GM21529 (cell line): ENCODE measurements around the gene CFAP65.

Experiments
- ATAC-seq: cut with Tn5 transposase; IDR thresholded peaks from one replicate; pipeline ENCODE4 v1.9.1; 2021; ENCODE audit not compliant: unreplicated experiment

CFAP65 gene

DNA sequence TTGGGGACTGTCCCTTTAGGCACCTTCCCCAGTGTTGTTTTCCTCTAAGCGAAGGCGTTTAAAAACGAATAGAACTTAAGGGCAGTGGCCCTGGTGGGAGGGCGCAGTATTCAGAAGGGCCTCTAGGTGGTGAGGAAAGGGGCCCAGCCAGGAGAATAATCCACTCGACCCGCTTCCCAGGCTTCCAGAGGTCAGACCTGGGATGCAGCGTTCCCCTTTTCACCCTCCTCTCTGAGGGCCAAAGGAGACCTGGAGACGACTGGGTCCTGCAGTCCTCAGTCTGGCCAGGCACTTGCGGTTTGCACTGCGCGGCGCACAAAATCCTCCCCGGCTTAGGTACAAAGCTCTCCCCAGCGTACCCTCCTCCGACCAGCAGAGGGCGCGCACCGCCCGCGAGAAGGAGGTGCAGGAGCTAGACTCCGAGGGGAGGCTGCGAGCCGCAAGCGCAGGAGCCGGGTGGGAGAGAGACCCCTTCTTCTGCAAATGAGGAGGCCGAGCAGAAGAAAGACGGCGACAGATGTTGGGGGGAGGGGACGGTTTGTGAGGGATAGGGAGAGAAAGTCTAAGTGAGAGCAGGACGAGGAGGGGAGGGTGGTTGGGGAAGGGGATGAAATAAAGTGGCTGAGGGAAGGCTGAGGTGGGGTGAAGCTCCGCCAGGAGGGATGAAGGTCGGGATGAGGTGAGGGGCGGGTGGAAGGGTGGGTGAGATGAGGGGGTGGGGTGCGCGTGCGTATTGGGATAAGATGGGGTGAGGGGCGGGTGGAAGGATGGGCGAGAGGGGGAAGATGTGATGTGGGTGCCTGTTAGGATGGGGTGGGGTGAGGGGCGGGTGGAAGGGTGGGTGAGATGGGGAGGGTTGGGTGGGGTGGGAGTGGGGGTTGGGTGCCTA, 61.2 kb downstream of the CFAP65 start:
- peak; percentile 90 for ATAC-seq

DNA sequence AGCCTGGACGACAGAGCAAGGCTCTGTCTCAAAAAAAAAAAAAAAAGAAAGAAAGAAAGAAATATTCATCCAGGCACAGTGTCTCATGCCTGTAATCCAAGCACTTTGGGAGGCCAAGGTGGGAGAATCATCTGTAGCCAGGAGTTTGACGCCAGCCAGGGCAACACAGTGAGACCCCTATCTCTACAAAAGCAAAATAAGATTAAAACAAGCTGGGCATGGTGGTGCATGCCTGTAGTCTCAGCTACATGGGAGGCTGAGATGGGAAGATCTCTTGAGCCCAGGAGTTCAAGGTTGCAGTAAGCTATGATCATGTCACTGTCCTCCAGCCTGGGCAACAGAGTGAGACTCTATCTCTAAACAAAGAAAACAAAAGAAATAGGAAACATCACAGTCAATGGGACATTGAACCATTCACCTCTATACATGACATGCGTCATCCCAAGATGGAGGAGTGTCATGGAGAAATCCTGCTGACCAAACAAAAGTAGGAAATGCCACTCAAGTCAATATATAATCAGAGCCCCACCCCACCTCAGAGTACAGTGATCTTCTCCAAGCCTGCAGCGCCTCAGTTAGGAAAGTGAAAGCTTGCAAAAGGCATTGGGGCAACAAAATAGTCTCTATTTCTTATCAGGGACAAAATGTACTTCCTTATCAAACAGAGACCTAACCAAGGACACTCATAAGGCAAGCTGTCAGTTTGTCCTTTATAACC, 66.1 kb downstream of the CFAP65 start:
- ATAC-seq = no peak

DNA sequence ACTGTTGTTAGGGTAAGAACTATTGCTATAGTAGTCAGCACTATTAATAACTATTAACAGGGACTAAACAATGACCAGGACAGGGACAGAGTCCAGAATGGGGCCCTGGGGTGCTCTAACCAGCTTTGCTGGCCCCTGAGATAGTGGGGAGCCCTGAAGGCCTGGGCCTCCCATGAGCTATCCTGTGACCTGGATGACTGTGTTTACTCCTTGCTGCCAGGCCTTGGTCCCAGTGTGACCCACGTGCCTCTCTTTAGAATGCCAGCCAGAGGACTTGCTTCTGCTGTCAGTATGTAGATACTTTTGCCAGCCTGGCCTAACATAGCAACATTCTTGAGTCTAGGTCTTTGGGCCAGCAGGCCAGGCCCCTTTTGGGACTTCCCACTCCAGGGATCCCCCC, 70.4 kb downstream of the CFAP65 start:
- ATAC-seq = no peak

DNA sequence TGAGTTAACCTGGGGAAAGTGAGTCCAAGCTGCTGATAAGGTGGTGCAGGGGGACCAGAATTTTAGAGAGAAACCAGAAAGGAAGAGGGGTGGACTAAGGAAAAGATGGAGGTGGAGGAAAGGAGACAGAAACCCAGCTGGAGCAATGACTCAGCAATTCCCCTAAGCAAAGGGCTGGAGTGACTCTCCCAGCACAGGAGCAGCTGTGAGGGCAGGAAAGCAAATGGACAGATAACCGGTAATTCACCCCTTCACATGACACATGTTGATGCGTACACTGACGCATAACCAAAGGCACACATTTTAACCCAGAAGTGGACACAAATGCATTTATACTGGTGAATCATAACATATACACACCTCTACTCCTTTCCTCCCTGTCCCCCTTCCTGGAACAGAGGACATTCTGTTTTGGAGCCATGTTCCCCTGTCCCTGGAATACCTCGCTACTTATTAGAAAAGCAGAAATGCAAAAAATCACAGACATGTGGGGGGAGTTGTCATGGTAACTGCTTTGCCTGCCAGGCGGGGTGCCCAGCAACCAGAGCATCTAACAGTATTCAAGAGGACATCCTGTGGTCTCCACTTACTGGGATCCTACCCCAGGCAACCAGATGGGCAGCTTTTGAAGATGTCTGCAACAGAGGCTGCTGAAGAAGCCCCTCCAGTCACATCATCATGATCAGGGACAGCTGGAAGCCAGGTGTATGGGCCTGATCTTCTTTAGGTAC, 77.1 kb downstream of the CFAP65 start:
- ATAC-seq = no peak

DNA sequence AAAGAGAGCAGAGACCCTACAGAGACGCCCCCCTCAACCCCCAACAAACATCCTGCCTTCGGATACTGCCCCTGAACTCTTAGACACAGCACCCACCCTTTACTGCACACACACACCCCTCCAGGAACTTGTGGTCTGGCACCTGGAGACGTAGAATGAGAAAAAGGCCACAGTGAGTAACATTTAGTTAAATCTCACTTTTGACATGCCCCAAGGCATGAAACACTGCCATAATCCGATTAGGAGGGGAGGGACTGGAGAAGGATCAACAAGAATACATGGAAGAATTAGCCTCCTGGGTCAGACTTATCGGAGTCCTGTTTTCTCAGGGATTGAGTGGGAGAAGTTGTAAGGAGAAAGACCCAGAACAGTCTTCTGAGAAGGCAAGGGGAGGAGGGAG, 77.7 kb downstream of the CFAP65 start:
- ATAC-seq = no peak

DNA sequence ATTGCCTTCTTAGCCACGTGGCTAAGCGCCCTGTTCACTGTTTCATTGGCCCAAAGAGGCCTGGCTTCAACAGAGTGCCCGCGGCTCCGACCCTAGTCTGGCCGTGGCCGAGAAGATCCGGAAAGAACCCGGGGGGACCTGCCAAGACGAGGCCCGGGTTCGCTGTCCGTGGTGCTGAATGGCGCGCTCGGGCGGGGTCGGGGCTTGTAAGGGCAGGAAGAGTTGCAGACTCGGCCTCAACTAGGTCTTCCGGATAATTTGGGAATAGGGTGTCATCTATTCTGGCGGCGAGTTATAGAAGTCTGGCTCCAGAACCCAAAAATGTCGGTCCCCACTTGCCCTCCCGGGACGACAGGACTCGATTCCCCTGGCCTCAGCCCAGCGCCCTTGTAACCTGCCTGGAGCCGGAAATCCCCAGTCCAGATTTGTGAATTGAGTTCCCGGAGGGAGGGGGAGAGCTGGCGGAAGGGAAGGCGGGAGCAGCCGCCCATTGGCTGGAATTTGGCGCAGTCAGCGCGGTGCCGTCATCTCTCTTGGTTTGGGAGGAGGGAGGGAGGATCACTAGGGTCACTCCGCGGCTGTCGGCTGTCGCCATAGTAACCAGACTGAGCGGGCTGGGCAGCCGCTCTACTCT, 78.3 kb downstream of the CFAP65 start:
- ATAC-seq = no peak

DNA sequence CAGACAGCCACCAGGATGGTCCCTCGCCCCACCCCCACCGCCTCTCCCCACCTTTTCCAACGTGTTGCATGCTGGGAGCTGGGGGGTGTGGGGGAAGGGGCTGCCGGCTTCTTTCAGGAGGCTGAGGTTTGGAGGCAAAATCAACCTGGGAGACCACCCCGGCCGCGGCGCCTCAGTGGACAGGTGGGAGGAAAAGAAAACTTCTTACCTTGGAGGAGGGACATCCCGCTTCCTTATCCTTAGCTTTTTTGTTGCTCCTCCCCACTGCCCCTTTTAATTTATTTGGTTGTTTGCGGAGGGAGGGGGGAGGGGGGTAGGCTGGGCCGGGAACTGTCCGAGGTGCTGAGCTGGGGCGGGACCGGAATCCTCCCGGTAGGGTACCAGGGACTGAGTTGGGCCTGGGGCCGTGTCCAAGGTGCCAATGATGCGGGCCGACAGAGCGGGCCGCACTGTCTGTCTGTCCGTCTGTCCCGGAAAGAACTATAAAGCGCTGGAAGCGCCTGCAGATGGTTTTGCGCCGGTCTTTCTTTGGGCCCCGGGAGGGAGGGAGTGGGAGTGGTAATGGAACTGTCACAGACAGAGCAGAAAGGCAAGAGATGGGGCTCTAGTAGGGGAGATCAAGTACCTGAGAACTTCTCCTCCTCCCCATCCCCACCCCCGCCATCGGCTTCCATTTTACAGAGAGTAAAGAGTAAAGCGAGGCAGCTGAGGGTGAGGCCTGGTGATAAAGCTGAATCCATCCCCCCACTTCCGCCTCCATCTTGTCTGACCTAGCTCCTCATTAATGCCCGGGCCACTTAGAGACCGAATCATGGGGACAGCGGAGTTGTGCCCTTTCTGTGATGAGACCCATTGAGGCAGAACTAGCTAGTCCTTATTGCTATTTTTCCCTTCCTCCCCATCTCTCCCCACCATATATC, 79.4 kb downstream of the CFAP65 start:
- no peak for ATAC-seq

DNA sequence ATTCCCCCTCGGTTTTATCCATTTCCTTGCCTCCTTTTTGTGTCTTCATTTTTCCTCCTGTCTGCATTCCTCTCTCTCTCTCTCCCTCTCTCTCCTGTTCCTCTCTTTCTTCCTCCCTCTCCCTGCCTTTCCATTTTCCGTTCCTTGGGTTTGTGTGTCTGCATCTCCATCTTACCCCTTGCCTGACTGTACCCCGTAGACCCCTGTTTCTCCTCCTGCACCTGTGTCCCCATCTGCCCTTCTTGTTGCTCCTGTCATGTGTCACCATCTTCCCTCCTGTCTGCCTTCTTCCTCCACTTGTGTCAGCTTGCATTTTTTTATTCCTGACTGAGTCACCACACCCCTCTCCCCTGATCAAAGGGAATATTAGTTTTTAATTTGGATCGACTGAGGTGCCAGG, 80.1 kb downstream of the CFAP65 start:
- no peak for ATAC-seq

DNA sequence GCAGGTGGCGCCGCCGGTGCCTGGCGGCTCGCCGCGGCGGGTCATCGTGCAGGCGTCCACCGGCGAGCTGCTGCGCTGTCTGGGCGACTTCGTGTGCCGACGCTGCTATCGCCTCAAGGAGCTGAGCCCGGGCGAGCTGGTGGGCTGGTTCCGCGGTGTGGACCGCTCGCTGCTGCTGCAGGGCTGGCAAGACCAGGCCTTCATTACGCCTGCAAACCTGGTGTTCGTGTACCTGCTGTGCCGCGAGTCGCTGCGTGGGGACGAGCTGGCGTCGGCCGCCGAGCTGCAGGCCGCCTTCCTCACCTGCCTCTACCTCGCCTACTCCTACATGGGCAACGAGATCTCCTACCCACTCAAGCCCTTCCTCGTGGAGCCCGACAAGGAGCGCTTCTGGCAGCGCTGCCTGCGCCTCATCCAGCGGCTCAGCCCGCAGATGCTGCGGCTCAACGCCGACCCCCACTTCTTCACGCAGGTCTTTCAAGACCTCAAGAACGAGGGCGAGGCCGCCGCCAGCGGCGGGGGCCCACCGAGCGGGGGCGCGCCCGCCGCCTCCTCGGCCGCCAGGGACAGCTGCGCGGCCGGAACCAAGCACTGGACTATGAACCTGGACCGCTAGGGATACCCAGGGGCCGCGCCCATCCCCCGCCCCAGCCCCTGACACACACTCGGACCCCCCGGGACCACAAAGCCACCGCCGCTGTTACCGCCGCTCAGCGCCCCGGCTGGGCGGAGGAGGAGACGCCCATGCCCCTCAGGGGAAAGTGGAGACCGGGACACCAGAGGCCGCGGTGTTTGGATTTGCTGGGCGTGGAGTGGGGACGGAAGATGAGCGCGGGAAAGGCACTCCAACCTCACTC, 80.8 kb downstream of the CFAP65 start:
- no peak for ATAC-seq

DNA sequence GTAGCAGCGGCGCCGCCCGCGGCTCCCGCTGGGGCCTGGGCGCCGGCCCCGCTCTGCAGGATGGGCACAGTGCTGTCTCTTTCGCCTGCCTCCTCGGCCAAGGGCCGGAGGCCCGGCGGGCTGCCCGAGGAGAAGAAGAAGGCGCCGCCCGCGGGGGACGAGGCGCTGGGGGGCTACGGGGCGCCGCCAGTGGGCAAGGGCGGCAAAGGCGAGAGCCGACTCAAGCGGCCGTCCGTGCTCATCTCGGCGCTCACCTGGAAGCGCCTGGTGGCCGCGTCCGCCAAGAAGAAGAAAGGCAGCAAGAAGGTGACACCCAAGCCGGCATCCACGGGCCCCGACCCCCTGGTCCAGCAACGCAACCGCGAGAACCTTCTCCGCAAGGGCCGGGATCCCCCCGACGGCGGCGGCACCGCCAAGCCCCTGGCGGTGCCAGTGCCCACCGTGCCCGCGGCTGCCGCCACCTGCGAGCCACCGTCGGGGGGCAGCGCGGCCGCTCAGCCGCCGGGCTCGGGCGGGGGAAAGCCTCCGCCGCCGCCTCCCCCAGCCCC, 81.5 kb downstream of the CFAP65 start:
- ATAC-seq = no peak

DNA sequence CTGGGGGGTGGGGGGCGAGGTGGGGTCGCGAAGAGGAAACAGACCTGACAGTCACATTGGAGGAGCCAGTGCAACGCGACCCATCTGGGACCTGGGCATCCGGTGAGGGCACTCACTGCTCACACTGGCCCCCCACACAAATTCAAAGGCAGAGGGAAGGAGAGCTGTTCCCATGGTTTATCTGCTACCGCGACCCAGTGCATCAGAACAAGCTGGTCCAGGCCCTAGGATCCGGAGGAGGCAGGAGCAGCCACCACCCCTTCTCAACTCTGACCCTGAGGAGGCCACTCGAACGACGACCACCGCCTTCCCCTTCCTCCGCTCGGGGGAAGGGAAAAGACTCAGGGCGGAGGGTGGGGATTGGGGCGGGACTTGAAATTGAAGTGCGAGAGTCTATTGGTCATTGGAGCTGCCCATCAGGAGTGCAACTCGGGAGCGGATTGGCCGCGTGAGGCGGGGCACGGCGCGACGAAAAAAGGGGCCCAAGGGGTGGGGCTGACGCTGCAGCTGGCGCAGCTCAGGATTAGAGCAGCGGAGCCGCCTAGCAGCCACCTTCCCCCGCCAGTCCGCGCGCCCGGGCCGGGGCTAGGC, 82.1 kb downstream of the CFAP65 start, which contains the start of gene CDK5R2:
CDK5R2 (plus strand) TSS at position 526 of the 591 bp plus-strand sequence. CDS start 155 bp downstream, outside the sequence.
- ATAC-seq = peak; percentile 99

DNA sequence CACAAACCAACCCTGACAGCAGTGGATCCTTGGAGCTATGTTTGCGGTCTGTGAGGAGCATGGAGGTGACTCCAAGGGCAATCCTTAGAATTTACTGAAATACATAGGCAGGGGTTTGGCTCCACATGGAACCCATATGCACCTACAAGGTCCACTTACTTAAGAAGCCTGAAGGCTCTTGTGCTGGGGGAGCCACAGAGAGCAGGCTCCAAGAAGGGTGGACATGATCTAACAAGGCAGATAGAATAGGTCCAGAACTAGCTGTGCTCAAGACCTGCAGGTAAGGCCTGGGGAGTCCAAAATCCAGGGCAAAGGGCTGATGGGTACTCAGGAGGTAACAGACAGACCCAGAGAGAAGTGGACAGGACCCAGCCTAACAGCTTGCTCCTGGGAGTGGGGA, 83.0 kb downstream of the CFAP65 start:
- ATAC-seq = no peak

DNA sequence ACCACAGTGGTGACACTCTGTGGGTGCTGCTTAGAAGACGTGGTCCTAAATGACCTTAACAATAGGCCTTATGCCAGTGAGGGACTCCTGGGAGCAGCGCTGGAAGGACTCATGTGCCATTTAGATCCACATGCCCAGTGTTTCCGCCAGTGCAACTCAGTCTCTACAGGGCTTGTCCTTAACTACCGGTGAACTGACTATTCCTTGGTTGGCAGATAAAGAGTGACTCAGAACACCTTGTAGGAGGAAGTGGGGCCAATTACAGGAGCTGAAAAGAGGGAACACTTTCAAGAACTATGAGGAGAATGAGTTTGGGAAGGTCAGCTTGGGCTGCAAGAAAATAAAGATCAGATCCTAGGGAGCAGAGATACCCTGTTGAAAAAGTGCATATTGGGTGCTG, 83.6 kb downstream of the CFAP65 start:
- ATAC-seq = no peak

DNA sequence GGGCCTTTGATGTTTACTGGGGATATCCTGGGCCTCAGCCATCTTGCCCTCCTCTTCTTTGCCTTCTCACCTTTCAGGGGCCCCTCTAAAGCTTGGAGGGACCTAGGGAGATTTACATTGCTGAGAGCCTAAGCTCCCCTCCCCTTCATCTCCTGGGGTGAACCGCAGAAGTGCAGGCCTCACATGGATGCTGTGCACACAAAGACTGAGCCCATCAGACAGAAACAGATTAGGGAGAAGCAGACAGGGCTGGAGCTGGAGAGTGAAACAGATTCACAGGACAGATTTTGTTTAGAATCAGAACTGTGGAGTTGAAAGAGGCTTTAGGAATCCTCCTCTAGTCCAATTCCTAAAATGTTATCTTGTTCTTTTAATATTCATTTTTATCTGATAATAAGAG, 85.3 kb downstream of the CFAP65 start:
- ATAC-seq = no peak

DNA sequence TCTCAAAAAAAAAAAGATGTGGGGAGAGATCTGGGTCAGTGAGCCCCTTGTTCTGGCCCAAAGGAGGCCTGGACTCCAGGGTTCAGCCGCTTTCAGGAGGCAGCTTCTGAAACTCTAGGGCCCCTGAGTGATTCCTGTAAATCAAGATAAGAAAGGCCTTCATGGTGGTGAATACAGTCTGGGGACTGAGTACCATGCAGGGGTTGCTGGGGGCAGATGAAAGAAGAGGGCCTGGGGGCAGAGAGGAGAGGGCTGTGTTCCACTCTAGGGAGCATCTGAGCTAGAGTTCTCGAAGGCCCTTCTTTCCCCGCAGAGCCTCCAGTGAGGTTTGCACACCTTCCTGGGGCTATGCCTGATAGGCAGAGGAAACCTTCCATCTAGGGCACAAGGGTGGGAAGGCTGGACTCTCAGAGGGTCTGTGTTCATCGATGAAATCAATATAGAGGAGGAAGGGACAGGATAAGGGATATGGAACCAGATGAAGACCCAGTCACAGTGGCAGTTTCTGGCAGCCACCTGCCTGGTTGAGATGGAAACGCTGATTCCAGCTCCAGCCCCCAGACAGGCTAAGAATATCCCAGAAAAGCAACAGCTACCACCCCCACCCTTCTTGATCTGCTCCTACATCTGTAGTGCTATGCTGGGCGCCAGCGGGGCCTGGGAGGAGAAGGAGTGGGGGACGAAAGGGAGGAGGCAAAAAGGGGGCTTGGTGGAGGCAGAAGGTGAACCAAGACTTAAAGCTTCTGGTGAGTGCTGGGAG, 86.6 kb downstream of the CFAP65 start:
- ATAC-seq = no peak

DNA sequence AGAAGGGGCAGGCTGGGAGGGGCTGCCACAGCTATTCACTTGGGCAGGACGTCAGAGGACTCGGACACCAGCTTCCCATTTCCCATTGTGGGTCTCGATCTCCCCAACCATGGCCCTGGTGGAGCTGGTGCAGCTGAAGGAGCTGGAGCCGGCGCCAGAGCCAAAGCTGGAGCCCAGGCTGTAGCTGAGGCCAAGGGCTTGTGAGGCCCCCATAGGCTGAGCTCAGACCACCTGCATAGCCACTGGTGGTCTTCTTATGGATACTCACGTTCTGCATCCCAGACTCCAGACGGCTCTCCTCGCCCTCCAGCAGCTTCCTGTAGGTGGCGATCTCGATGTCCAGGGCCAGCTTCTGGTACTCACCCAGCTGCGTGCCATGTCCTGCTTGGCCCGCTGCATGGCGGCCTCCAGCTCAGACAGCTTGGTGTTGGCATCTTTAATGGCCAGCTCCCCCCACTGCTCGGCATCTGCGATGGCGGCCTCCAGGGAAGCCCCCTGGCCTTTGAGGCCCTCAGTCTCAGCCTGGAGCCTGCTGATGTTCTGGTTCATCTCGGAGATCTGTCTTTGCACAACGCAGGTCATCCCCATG, 87.9 kb downstream of the CFAP65 start:
- no peak for ATAC-seq
